ENCODE data around the gene ALG2. TPM values are rescaled to one million over a fixed set of nuclear protein-coding genes. Genes with fewer than 3 reads are reported as not detected.

The ALG2 gene
- total RNA-seq, 4 donors from 2014 or later: 26.4 to 33.0 (median 31.5) TPM

Other genes with a start within 250 kb of the ALG2 start
- 10 to 100 TPM; 11.3 to 19.8 (median 14.7) TPM for gene TGFBR1, start 116.8 kb downstream of the ALG2 start, total RNA-seq
- gene SEC61B, start 340 bp upstream of the ALG2 start, total RNA-seq: 100 to 1,000 TPM in 1 of 4 donors, 10 to 100 TPM in 3; 66.5 to 134 (median 84.9) TPM

Measured in suprapubic skin (tissue), 4 donors.